GM18873 (cell line): ENCODE data around the gene HOXD4.

Experiments used
- ATAC-seq: cut with Tn5 transposase; IDR thresholded peaks from one replicate; pipeline ENCODE4 v1.9.1; 2021; ENCODE audit warnings: mild to moderate bottlenecking, moderate library complexity, moderate number of reproducible peaks; ENCODE audit not compliant: unreplicated experiment, low FRiP score

Gene HOXD4

DNA sequence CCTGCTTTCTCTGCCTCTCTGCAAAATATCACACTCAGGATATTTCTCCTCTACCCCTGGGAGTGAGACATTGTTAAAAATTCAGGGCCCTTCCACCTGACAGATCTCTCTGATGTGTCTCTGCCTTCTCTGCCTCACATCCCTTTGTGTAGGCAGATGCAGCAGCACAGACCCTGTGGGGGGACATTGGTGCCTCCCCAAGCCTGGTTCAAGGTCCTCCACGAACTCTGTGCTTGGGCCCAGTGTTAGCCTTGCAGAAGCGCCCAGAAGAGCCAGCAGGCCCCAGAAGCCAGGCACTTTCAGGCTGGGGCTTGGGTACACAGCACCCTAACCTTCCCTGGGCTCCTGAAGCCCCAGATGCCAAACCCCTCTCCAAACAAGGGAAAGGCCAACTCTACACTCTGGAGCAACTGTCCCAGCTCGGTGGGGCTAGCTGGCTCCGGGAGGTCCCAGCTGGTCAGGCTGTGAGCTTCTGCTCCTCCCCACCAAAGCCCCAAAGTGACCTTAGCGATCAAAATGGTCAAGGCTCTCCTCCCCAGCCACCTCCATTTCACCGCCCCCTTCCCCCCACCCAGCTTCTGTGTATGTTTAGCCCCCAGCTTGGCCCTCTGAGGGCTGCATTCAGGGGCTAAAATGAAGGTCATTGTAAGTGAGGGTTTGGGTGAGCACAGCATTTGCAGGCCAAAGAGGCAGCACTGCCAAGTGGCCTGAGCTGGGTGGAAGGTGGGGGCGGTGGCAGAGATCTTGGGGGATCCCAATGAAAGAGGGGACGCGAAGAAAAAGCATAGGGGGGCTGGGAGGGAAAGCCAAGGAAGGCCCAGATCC lies 26.2 kb upstream of the HOXD4 start:
- no peak for ATAC-seq

DNA sequence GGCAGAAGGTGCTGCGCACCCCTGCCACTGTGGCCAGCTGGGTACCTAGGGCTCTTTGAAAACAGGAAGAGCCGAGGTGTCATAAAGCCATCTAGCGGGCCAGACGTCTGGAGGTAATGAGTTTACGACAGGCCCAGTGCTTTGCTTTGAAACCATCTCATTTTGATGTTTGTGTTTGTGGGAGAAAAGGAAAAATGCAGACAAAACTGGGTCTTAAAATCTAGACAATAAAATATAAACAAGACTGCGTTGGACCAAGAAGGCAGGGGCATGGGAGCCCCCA lies 25.6 kb upstream of the HOXD4 start:
- no peak for ATAC-seq

DNA sequence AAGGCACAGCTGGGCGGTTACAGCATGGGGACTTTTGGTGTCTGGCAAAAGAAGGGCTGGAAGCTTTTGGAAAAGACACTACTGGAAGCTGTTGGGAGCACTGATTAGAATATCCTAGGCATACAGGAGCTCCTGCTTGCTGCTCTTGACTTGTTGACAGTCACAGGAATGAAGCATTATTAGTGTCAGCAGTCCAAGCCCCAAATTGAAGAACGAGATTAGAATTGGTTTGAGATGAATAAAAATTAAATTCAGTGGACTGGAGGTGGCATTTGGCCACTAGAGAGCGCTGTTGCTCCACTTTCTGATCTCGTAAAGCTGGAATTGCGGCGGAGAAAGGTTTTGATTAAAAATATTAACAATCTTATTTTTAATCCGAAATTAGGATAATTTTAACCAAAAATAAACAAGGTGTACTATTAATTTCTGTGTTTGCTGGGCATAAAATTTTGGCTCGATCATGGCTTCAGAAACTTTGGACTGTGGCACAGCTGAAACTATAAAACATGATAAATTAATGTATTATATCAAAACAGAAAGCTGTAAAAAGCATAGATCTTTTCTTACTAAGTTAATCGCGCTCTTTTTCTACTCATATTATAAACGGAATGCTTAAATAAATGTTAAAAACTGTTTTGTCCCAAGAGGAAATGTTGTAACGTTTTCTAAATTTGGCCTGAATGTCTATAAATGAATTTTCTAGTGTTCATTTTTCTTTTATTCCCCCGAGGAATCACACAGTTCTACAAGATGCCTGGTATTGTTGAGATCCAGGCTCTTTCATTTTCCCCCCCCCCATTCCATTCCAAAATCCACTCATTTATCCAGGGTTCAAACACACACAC lies 24.2 kb upstream of the HOXD4 start:
- no peak for ATAC-seq

DNA sequence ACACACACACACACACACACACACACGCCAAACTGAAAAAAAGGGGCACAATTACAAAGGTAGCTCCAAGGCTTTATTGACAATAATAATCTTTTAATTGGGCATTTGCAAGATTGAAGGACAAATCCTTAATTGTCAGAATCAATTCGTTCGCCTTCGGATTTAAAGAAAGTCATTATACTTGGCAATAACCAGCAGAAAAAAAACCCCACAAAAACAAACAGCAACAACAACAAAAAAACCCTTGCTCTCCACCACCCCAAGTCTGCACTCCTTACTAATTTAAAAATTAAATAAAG lies 23.6 kb upstream of the HOXD4 start:
- no peak for ATAC-seq

DNA sequence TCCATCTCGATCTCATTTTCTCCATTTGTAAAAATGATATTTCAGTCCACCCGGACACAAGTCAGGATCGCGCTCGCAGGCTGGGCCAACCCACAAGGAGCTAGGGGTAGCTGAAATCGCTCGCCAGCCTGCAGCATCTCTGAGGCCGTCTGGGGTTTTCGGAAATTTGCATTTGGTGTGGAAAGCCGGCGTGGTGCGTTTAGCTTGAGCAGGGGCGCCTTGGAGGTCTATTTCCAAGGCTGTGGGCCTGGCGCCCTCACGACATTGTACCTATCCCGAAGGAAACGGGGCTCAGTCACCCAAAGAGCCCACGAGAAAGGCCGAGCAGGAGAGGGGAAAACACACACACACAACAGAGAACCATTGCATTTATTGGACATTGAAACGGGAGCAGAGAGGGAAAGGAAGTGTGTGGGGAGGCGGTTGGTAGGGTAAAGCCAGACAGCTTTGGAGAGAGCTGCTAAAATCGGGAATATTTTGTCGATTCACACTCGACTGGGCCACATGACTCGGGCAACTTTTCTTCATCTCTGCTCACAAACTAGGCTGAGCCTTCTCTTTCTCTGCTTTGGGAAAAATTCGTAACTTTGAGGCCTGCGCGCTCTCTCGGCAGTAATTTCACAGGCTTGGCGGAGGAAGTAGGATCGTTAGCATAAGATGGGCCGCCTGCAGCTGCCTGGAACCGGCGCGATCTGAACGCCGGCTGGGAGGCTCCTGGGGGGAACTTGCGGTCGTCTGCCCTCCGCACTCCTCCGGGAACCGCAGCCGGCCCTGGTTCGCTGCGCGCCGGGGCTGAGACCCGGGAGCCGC lies 23.0 kb upstream of the HOXD4 start:
- no peak for ATAC-seq

DNA sequence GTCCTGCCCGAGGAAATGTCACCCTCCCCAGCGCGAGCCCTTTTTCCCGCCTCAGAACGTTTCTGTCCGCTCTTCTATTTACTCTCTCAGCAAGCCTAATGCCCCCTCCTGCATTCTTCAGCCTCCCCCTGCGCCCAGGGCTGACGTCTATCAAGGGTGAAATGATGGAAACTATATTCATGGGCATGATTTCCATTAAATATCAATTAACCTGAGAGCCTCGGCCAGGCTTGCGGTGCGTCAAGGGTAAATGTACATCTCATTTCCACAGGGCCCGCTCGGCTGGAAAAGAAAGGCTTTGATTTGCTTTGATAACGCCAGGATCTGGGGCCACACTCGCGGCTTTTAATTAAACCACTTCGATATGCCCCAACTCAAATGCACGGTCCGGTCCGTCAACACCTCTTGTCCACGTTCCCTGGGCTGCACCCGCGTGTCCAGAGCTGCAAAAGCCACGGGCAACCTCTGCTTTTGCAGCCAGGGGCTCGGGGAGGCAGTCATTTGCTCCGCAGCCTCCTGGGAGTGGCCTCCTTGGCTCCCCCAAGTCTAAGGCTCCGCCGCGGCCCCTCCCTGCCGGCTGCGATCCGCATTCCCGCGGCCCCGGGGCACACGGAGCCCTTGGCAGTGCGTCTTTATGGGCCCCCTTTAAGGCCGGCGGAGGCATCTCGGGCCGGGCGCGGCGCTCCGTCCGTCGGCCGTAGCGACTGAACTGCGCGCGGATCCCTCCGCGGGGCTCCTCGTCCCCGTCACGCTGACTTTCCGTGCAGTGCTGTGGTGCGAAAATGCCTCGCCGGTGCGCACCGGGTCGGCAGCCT lies 22.2 kb upstream of the HOXD4 start, which contains the start of gene HOXD8:
Gene HOXD8 (plus strand): TSS at position 724 of the 815 bp plus-strand sequence. CDS start 662 bp downstream, outside the sequence.
- ATAC-seq = no peak

DNA sequence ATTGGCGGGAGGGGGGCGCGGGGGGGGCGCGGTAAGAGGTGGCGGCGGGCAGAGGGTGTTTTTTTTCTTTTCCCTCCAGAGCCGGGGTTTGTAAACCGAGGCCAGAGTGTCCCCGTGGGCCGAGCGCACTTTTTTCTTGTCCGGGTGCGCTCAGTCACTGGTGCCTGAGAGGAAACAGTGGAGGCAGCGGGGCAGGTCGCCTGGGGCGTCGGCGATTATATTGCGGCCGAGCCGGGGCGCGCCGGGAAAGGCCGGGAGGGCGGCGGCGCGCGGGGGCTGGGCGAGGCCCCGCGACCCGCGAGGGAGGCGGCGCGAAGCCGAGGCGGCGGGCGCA lies 21.6 kb upstream of the HOXD4 start:
- no peak for ATAC-seq

DNA sequence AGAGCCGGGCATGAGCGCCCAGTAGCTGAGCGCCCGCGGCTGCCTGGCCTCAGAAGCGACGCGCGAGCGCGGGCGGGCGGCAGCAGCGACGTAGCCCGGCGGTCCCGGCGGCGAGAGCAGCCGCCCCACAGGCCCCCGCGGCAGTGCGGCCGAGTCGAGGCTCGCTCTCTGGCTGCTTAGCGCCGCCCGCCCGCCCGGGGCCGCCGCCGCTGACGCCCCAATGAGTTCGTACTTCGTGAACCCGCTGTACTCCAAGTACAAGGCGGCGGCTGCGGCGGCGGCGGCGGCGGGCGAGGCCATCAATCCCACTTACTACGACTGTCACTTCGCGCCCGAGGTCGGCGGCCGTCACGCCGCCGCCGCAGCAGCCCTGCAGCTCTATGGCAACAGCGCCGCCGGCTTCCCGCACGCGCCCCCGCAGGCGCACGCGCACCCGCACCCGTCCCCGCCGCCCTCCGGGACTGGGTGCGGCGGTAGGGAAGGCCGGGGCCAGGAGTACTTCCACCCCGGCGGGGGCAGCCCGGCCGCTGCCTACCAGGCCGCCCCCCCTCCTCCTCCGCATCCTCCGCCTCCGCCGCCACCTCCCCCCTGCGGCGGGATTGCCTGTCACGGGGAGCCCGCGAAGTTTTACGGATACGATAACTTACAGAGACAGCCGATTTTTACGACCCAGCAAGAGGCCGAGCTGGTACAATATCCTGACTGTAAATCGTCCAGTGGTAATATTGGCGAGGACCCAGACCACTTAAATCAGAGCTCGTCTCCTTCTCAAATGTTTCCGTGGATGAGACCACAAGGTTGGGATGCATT lies 21.0 kb upstream of the HOXD4 start:
- ATAC-seq = no peak

DNA sequence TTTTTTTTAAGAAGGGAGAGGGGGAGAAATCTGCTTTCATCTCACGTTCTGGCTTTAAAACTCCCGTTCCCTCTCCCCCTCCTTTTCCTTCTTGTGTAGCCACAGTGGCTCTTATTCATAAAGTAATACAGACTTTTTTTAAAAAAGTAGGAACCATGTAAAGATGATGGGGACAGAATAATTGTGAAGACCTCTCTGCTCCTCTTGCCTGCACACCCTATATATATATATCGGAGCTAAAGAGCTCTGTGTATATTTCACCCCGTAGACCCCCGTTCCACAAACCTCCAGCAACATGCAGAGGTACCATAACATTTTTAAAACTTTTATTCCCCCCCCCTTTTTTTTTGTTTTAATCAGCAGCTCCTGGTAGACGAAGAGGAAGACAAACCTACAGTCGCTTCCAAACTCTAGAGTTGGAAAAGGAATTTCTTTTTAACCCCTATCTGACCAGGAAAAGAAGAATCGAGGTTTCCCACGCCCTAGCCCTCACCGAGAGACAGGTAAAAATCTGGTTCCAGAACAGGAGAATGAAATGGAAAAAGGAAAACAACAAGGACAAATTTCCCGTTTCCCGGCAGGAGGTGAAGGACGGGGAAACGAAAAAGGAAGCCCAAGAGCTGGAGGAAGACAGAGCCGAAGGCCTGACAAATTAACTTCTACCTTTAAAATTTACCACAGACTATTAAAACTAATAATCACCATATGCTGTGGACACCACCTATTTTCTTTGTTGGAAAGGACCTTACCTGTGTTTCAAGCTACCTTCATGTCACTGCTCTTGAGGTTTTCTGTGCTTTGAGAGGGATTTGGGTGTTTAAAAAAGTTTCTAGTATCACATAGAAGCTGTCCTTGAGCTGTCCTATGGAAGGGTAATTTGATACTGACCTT lies 20.1 kb upstream of the HOXD4 start:
- ATAC-seq = no peak

DNA sequence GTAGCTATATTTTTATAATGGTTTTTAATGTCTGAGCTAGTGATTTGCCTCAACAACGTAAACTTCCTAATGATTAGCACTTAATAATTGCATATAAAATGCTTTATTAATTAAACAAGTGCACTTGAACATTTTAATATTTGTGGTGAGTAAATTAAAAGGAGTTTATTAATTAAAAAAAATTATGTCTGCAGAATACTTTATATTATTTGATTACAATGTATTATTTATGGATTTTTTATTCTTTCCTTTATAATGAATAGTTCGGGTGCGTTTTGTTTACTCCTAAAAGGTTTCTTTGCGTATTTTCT lies 19.5 kb upstream of the HOXD4 start:
- ATAC-seq = no peak

DNA sequence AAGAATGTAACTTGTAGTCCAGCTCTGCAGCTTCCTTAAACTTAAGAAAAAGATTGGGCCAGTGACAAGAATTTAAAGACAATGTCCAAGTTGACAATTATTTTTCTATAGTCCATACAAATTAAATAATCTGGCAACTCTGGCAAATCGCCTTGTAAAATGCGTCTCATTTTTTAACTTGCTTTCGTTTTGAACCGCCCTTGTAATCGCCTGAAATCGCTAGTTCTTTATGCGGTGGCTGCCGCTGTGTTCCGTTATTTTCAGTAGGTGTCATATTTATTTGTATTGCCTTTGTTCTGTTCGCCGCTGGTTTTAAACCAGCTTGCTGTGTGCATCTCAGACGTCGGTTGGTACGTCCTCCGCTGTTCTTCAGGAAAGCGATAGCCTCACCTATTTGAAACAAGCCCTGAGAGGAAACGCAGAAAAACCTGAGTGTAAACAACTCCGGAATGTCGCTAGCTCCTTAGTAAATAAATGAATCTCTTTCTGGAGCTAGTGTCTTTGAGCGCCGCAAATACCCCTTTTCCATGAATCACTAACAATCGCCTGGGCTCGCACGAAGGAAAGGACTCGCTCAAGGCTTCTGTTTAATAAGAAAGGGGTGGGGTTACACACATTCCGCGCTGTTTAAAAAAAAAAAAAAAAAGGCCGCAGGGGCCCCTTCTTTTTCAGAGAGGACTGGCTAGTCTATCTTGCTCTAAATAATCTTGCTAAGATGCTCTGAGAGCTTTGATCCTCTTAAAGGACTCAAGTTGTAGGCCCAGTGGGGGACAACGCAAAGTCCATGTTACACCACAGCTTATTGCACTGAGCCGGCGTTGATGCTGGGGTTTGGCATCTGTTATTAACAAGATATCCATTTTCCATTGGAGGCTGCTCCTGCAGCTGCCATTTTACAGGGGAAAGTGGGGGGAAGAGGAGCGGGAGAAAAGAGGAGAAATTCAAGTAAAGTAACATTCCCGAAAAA lies 18.9 kb upstream of the HOXD4 start:
- no peak for ATAC-seq

DNA sequence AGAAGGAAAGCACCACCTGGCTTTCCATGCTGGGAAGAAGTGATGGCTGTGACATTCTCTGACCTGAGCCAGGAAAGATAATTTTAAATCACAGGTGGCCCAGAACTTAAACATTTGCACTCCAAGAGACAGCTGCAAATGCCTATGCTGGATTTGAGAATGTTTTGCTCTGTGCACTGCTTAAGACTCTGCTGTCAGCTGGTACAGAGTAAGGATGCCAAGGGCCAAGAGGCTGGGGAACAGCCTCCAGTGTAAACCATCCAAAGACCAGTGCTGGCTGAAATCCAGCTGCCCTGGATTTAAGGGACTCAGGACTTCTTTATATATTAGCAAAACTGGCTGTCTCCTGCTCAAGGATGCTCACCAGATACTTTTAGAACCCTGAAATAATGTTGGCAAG lies 18.0 kb upstream of the HOXD4 start:
- no peak for ATAC-seq

DNA sequence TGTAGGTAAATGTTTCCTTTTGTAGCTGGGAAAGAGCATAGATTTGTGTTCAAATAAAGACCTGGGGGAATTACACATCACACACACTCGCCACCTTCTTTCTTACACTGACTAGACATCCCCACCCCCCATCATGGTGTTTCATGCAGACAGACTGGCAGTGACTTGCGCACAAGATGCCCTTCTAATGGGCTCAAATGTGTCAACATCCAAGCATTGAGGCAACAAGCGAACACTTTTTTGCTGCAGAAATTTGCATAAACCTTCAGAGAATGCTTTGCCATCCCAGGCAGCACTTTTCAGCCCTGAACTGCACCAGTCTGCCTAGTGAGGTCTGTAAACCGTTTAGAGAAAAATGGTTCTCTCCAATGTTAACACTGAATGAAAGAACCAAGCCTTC lies 17.3 kb upstream of the HOXD4 start:
- no peak for ATAC-seq

DNA sequence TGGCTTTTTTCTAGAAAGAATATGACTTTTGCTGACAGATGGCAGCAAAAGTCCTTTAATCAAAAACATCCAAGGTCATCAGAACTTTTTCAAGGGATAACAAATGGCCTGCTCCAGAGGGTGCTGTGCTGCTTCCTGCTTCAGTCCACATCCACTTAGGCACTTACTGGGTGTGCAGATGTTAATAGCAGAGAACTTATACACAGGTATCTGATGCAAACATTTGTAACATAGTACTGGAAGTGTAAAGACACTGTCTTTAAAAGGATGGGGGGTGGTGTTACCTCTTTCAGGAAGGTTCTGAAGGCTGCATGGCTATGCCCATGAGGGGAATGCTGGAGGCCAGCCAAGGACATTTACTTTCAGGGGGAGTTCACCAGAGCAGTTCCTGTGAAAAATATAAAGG lies 16.3 kb upstream of the HOXD4 start:
- ATAC-seq = no peak

DNA sequence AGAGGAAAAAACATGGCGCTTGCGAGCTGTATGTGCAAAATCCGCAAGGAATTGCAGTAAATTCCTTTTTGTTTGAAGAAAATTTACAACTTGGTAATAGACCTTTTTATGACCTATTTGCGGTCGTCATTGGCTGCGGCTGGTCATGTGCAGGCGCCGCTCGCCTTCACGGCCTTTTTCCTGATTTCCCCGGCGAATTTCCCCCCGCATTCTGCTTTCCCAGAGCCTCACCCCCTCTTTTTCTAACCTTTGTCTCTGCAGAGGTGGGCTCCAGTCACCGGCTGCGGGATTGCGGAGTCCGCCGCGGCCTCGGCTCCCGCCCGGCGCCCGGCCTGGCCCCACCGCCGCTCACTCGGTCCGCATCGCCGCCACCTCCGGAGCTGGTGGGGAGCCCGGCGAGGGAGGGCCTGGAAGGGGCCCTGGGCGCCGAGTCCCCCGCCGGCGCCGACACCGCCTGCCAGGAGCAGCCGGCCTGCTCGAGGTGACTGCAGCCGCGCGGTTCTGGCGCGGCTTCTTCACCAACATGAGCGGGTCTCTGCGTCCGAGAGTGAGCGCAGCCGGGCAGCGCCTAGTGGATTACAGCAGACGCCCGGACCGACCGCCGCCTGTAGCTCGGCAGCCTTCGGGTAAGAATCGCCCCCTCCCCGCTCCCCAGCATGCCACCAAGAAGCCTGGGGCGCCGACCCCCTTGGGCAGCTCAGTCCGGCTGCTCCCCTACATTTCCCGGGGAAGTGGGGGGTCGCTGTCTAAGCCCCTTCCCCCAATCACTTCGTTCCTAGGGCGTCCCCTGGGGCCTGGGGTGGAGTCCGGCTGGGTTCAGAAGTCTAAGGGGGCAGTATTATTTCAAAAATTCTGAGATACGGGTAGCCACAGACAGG lies 14.7 kb upstream of the HOXD4 start:
- ATAC-seq = no peak

DNA sequence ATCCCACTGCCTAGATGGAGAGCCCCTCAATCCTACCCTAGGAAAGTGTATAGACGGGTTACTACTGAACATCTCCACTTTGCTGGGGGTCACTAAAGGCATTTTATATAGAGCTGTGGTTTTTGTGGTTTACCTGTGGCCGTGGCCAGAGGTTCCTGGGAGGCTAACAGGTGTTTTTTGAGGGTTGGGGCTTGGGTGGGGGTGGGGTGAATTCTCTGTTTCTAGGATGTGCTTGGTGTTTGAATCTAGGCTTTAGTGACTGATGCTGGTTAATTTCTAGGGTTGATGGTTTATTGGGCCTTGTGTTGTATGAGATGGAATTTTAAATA lies 14.1 kb upstream of the HOXD4 start:
- no peak for ATAC-seq

DNA sequence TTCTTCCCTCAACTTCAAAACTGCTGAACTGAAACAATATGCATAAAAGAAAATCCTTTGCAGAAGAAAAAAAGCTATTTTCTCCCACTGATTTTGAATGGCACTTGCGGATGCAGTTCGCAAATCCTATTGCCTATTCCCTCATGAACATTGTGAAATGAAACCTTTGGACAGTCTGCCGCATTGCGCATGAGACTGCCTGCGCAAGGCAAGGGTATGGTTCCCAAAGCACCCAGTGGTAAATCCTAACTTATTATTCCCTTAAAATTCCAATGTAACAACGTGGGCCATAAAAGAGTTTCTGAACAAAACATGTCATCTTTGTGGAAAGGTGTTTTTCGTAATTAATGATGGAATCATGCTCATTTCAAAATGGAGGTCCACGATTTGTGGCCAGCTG lies 13.4 kb upstream of the HOXD4 start:
- no peak for ATAC-seq
